ENCODE results near the gene CLEC11A.

The CLEC11A gene

GRCh38 chr19:50708179-50708879, 14.8 kb upstream of the CLEC11A start:
- Histone ChIP-seq H3K4me3 (ENCODE audit: low read depth in 1 of 2, low read length in 2 of 2) (no peak overlapping the region), H3K4me1 (ENCODE audit: insufficient read depth, low read length) (peaks cover 5% of the 10 kb centered on the region), H2AFZ (ENCODE audit: low read depth, low read length) (no peak overlapping the region), H3K9me3 (ENCODE audit: insufficient read depth, low read length, severe bottlenecking) (no peaks in the 10 kb centered on the region), H3K27me3 (ENCODE audit: insufficient read depth, low read length, poor library complexity) (no peaks in the 10 kb centered on the region), H4K20me1 (ENCODE audit: insufficient read depth, low read length) (no peaks in the 10 kb centered on the region), H3K79me2 (ENCODE audit: insufficient read depth, low read length) (no peaks in the 10 kb centered on the region), H3K36me3 (ENCODE audit: insufficient read depth, low read length) (no peaks in the 10 kb centered on the region), H3K4me2 (ENCODE audit: insufficient read depth, low read length) (no peak overlapping the region), H3K9ac (ENCODE audit: low read depth, low read length) (no peak overlapping the region), H3K27ac (ENCODE audit: low read length) (no peak overlapping the region)
- DNase-seq (no peak), ATAC-seq (ENCODE audit: insufficient read depth, low read depth) (no peak)
- TF ChIP-seq, protein P1, sequence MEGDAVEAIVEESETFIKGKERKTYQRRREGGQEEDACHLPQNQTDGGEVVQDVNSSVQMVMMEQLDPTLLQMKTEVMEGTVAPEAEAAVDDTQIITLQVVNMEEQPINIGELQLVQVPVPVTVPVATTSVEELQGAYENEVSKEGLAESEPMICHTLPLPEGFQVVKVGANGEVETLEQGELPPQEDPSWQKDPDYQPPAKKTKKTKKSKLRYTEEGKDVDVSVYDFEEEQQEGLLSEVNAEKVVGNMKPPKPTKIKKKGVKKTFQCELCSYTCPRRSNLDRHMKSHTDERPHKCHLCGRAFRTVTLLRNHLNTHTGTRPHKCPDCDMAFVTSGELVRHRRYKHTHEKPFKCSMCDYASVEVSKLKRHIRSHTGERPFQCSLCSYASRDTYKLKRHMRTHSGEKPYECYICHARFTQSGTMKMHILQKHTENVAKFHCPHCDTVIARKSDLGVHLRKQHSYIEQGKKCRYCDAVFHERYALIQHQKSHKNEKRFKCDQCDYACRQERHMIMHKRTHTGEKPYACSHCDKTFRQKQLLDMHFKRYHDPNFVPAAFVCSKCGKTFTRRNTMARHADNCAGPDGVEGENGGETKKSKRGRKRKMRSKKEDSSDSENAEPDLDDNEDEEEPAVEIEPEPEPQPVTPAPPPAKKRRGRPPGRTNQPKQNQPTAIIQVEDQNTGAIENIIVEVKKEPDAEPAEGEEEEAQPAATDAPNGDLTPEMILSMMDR (IDR thresholded peaks at IDR 0.05; ENCODE audit: borderline replicate concordance, extremely low read depth, low read length, poor library complexity, severe bottlenecking): no peak
- TF ChIP-seq EZH2 (IDR thresholded peaks at IDR 0.05; ENCODE audit: borderline replicate concordance, low read depth, low read length, severe bottlenecking): no peak

GRCh38 chr19:50710094-50710493, 13.1 kb upstream of the CLEC11A start:
- no peaks in the 10 kb centered on the region for H3K27me3 ChIP-seq (ENCODE audit: insufficient read depth, low read length, poor library complexity)
- DNase-seq: no peak
- no peak overlapping the region for H3K9ac ChIP-seq (ENCODE audit: low read depth, low read length)
- no peak for ATAC-seq (ENCODE audit: insufficient read depth, low read depth)
- no peak for TF ChIP-seq EZH2 (IDR thresholded peaks at IDR 0.05; ENCODE audit: borderline replicate concordance, low read depth, low read length, severe bottlenecking)
- TF ChIP-seq, protein P1 (IDR thresholded peaks at IDR 0.05; ENCODE audit: borderline replicate concordance, extremely low read depth, low read length, poor library complexity, severe bottlenecking): peak; percentile 22
- peaks cover 8% of the 10 kb centered on the region for H3K4me1 ChIP-seq (ENCODE audit: insufficient read depth, low read length)
- no peaks in the 10 kb centered on the region for H3K9me3 ChIP-seq (ENCODE audit: insufficient read depth, low read length, severe bottlenecking)
- no peak overlapping the region for H3K4me3 ChIP-seq (ENCODE audit: low read depth in 1 of 2, low read length in 2 of 2)
- no peak overlapping the region for H2AFZ ChIP-seq (ENCODE audit: low read depth, low read length)
- no peaks in the 10 kb centered on the region for H4K20me1 ChIP-seq (ENCODE audit: insufficient read depth, low read length)
- H3K4me2 ChIP-seq (ENCODE audit: insufficient read depth, low read length): no peak overlapping the region
- no peaks in the 10 kb centered on the region for H3K36me3 ChIP-seq (ENCODE audit: insufficient read depth, low read length)
- H3K27ac ChIP-seq (ENCODE audit: low read length): no peak overlapping the region
- H3K79me2 ChIP-seq (ENCODE audit: insufficient read depth, low read length): no peaks in the 10 kb centered on the region

DNA sequence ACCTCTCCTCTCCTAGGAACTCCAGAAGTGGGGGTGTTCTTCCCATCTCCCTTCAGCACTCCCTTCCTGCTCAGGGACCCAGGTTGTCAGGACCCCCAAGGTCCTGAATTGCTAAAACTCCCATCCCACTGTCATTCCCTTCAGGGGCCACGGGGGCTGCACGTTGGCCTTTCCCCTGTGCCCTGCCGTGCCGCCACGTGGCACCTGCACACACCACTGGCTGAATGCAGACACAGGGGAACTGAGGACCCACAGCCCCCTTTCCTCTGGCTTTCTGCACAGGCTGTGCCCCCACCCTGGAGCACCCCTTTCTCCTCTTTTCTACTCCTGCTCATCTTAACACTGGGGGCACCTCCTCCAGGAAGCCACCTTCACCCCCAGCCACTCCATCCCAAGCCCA, 12.6 kb upstream of the CLEC11A start:
- H3K4me2 ChIP-seq (ENCODE audit: insufficient read depth, low read length): no peak overlapping the region
- peaks cover 3% of the 10 kb centered on the region for H3K27me3 ChIP-seq (ENCODE audit: insufficient read depth, low read length, poor library complexity)
- H3K9ac ChIP-seq (ENCODE audit: low read depth, low read length): no peak overlapping the region
- H3K79me2 ChIP-seq (ENCODE audit: insufficient read depth, low read length): no peaks in the 10 kb centered on the region
- no peak for TF ChIP-seq EZH2 (IDR thresholded peaks at IDR 0.05; ENCODE audit: borderline replicate concordance, low read depth, low read length, severe bottlenecking)
- TF ChIP-seq, protein P1 (IDR thresholded peaks at IDR 0.05; ENCODE audit: borderline replicate concordance, extremely low read depth, low read length, poor library complexity, severe bottlenecking): no peak
- ATAC-seq (ENCODE audit: insufficient read depth, low read depth): no peak
- no peak overlapping the region for H3K27ac ChIP-seq (ENCODE audit: low read length)
- H2AFZ ChIP-seq (ENCODE audit: low read depth, low read length): no peak overlapping the region
- no peaks in the 10 kb centered on the region for H3K36me3 ChIP-seq (ENCODE audit: insufficient read depth, low read length)
- H4K20me1 ChIP-seq (ENCODE audit: insufficient read depth, low read length): no peaks in the 10 kb centered on the region
- DNase-seq: no peak
- H3K9me3 ChIP-seq (ENCODE audit: insufficient read depth, low read length, severe bottlenecking): no peaks in the 10 kb centered on the region
- peaks cover 8% of the 10 kb centered on the region for H3K4me1 ChIP-seq (ENCODE audit: insufficient read depth, low read length)
- H3K4me3 ChIP-seq (ENCODE audit: low read depth in 1 of 2, low read length in 2 of 2): no peak overlapping the region
